Measurements from ENCODE around the gene RTN4RL2. TPM values are rescaled to one million over a fixed set of nuclear protein-coding genes. Genes with fewer than 3 reads are reported as not detected.

RTN4RL2 gene
- total RNA-seq, 1 donor from 2014 or later: 0.07 TPM

GRCh38 chr11:57480409-57481137 is 20.2 kb downstream of the RTN4RL2 start:
- DNase-seq (ENCODE audit: low read depth, low spot score): no peak

DNA sequence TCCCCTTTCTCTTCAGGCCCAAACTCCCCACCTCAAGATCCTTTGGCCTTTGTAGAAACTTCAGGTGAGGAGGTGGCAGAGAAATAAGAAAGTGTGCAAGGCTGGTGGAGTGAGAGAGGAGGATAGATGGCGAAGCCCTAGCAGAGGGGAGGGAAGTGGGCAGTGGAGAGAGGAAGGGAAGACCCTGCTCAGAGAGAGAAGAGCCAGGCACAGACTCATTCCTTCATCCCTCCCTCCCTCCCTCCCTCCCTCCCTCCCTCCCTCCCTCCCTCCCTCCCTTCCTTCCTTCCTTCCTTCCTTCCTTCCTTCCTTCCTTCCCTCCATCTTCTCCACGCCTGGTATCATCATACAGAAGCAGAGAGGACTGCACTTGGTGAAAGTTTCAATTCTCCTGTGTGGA is 21.0 kb downstream of the RTN4RL2 start:
- no peak for DNase-seq (ENCODE audit: low read depth, low spot score)

DNA sequence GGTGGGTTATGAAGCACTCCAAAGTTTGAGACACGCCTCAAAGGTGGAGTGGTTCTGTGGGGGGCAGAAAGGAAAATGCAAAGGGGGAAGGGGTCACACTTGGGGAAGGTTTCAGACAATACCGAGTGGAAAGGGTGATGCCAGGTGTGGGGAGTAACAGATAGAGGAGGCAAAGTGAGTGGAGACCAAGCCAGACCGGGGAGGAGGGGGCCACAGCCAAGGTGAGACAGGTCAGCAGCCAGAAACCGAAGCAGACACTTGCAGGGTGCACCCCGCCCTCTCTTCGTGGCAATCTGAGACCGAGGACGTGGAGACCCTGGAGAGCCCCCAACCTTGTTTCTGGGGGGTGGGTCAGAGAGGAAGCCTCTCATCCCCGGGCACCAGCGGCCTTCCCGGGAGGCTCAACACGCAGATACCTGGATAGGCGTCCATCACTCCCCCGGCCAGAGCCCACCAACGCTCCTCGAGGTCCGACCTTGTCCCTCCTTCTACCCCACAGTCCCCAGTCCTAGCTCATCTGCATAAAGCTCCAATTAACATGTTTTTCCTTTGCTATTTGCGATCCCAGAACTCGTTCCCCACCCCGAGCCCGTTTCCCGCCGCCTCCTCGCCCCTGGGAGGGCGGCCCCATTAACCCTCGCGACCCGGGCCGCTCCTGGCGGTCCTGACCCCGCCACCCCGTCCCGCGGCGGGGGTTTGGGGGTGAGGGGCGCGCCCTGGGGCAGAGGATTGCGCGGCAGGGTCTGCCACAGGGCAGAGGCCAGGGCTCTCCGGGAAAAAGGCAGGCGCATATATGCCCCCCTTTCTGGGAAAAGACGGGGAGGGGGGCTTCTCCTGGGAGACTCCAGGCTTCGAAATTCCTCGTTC is 21.8 kb downstream of the RTN4RL2 start:
- no peak for DNase-seq (ENCODE audit: low read depth, low spot score)

- no peak for DNase-seq (ENCODE audit: low read depth, low spot score)
Observed at GRCh38 chr11:57482782-57483561, 22.6 kb downstream of the RTN4RL2 start.

DNA sequence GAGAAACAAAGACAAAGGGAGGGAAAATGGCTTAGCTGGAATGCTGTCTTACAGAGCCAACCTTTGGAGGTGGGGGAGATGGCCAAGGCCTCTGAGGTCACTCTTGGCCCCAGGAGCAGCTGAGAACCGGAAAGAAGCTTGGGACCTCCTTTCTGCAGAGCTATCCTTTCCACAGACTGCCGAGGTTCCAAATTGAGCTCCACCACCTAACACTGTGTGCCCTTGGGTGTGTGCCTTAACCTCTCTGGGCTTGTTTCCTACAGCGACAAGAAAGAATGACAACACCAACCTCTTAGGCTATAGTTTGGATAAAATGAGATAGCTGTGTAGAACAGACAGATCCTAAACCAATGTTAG is 23.2 kb downstream of the RTN4RL2 start:
- DNase-seq (ENCODE audit: low read depth, low spot score): no peak

- no peak for DNase-seq (ENCODE audit: low read depth, low spot score)
Observed at GRCh38 chr11:57484141-57484710, 23.9 kb downstream of the RTN4RL2 start.

GRCh38 chr11:57485217-57485990 is 25.1 kb downstream of the RTN4RL2 start:
- DNase-seq (ENCODE audit: low read depth, low spot score): no peak

DNA sequence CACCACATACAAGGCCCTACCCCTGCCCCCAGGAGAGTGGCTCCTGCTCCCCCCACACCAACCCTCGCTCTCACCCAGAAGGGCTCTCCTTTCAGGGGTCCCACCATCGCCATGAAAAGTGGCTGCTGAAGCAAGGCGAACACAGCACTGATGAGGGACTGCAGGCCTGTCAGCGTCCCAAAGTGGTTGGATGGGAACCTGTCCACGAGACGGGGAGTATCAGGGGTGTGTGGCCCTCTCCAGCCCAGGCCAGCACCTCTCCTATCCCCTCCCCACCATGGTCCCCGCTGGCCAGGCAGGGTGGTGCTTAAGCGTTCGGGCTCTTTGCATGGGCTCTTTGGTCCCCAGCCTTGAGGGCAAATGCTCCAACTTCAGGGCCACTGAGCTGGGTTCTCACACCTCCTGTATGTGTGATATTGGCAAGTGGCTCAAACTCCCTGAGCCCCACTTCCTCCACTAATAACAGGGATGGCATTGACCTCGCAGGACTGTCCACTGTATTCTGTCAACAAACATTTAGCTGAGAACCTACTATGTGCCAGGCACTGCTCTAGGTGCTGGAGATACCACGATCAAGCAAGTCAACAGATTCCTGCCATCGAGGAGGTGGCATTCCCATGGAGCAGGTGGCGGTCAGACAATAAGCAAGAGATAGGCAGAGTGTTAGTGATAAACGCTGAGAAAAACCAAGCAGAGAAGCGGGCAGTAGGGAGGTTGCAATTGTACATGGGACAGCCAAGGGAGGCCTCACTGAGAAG is 26.9 kb downstream of the RTN4RL2 start:
- DNase-seq (ENCODE audit: low read depth, low spot score): no peak

- no peak for DNase-seq (ENCODE audit: low read depth, low spot score)
Observed at GRCh38 chr11:57487920-57488659, 27.8 kb downstream of the RTN4RL2 start.

DNA sequence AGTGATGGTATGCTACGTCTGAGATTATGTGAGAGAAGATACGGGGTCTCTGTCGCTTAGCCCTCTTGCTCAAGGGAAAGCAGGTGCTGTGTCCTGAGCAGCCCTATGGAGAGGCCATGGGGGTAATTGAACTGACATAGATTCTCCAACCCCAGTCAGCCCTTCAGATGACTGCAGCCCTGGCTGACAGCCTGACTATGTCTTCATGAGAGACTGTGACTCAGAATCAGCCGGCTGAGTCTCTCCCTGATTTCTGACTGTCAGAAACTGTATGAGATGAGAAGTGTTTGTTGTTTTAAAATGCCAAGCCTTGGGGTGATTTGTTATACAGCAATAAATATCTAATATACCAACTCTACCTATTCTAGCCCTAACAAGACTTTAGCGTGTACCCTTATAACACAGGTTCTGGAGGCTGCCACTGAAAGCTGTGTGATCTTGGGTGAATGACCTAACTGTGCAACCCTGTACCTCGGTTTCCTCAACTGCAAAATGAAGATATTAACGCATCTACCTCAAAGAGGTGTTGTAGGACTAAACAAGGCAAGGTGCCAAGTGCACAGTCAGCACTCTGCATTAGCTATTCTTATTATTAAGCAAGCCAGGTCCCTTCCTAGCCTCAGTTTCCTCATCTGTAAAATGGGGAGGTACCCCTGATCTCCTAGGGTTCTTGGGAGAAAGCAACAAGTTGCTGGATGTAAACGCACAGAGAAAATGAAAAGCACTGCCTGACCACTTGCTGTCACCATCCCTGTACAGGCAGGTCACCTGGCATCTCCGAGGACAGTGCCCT is 30.3 kb downstream of the RTN4RL2 start:
- DNase-seq (ENCODE audit: low read depth, low spot score): no peak

- DNase-seq (ENCODE audit: low read depth, low spot score): no peak
Observed at GRCh38 chr11:57491371-57492061, 31.2 kb downstream of the RTN4RL2 start.

DNA sequence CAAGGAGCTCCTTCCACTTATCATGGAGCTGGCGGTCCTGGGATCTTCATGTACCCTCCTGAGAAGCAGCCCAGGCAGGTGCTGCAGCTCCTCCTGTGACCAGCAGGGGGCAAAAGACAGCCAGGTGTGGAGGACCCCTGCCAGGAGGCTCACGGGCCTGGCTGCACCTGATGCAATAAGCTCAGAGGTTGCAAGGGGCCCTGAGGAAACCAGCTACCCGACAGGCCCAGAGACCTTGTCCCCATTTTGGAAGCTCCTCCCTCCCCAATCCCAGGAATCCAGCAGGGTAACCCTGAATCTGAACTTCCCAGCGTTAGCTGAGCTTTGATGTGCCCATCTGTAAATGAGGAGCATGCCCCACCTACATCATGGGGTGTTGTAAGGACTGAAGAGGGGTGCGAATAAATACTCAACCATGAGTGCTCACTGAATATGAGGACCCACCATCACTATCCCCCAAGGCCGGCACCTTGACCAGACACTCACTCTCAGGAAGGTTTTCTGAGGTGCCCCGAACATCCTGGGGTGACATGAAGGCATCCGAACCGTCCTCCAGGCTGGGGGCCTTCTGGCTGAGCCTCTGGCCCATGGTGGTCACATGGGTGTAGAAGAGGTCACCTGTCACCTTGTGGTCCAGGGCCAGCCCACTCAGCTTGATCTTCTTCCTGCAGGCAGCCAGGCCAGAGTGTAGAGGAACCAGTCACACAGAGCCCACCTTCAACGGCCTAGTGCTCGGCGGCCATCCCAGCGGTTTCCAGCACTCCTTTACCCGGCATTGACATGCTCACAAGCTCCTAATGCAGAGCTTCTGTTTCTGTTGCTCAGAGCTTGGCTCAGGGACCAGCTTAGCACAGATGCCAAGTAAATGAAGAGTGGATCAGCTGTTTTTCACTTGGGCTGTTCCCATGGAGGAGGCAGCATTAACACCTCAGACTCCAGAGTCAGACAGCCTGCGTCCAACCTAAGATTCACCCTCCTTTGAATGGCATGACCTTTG is 33.5 kb downstream of the RTN4RL2 start:
- DNase-seq (ENCODE audit: low read depth, low spot score): no peak

- no peak for DNase-seq (ENCODE audit: low read depth, low spot score)
Observed at GRCh38 chr11:57496109-57496820, 35.9 kb downstream of the RTN4RL2 start.

DNA sequence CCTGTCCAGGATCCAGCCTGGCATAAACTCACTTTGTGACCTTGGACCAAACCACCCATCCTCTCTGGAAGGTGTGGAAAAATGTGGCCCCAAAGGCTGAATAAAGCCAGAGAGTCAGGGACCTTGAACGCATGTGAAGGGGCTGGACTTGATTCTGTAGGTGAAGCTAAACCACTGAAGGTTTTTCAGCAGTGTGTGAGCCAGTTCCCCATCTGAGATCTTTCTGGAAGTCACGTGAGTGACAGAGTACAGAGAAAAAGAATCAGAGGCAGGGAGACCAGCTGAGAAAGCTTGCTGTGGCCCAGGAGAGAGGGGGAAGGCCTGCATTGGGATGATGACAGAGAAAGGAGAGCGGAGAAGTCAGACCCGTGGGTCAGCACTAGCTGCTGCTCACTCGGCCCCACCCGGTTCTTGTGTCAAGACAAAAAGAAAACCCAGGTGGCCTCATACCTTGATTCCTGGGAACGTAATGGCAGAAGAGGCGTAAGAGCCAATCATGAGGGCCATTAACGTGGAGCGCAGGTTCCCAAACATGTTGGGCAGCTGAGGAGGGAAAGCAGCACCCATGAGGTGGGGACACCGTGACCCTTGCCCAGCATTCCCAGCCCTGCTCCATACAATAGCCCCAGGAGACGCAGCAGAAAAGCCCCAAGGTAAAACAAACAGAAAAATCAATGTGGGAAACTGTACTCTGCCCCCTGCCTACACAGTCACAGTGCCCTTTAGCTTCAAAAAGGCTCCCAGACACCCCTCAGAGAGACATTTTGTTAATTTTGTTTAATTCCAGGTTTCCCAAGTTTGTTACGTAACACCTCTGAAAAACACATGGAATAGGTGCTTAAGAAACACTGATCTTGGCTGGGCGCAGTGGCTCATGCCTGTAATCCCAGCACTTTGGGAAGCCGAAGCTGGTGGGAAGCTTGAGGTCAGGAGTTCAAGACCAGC is 37.2 kb downstream of the RTN4RL2 start:
- DNase-seq (ENCODE audit: low read depth, low spot score): no peak

DNA sequence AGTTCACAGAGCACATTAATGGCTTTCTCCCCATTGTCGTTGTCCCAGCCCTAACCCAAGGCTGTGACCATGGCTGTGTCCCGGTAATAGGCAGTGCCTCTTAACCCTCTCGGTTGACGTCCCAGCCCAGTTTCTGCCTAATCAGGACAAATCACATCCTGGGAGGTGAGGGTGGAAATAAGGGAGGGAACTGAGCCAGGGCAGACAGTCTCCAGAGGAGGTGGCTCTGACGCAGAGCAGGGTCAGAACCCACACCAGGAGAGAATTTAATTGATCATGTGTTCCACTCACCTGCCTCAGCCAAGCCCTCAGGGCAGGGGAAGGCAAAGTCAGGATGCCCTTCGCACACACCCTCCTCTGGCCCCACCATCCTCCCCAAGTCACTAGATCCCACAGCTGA is 38.2 kb downstream of the RTN4RL2 start:
- DNase-seq (ENCODE audit: low read depth, low spot score): no peak
